Measurements from ENCODE around the gene MTHFD1L. TPM values are rescaled to one million over a fixed set of nuclear protein-coding genes. Genes with fewer than 3 reads are reported as not detected.
A peak's percentile ranks its signal among the peaks of the same experiment; 100 is the strongest.

Gene MTHFD1L
- total RNA-seq, 2 experiments from 2014 or later, result 103 to 129 TPM

DNA sequence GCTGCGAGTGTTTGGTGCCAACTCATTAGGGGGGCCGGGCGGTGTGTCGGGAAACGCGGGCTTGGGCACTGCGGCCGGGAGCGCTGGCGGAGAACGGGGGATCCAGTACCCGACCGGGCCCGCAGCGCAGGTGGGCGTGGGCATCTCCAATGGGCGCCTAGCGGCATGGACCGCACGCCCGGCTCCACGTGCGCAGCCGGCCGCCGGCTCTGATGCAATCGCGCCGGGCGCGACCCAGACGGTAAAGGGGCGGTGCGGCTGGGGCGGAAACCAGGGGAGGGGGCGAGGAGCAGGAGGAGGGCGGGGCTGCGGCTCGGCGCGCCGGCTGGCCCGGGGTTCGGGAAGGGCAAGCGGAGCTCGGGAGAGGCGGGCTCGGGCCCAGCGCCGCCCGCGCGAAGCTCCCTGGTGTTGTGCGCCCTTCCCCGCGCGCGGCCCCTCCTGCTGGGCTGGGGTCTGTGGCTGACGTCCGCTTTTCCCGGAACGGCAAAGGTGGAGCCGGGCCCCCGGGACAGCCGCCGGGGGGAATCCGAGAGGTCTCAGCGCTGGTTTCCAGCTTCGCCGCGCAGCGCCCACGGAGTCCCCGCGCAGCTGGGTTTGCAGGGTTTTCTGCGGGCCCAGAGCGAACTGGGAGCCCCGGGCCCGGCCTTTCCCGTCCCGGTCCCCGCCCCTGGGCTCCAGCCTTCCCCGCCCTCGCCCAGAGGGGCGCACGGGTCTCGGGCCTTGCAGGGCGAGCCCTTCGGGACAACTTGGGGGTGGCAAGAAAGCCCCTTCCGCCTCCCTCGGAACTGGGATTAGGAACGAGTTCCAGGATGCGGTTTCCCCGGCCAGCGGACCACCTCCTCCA is 867 bp downstream of the MTHFD1L start:
- H3K36me3 Mint-ChIP-seq (ENCODE audit: low read depth), result peaks cover 19% of the 10 kb centered on the region
- peak overlapping the region; percentile 81 for H3K4me3 Mint-ChIP-seq
- intact Hi-C loops (cut with DNase I, micrococcal nuclease), result loop anchor here (1.0 to 5.0 kb wide), 8 partner anchors 49 to 1119 kb away; partner anchors contain the start of genes NUP43 (in 1 of the 2), PCMT1 (in 1 of the 2), PLEKHG1 (in 1 of the 2) and RMND1 (in 1 of the 2)
- peaks cover 37% of the 10 kb centered on the region for H3K4me1 Mint-ChIP-seq
- H3K9me3 Mint-ChIP-seq (ENCODE audit: low read depth), result no peaks in the 10 kb centered on the region
- DNase-seq (peak; percentile 91), ATAC-seq (peak; percentile 77)
- CTCF ChIA-PET, result interaction anchor here (0.6 to 0.7 kb wide), 2 partner anchors 36 to 343 kb away, joined by 3 read pairs; no protein-coding TSS in a partner anchor
- peak overlapping the region; percentile 94 for H3K27ac Mint-ChIP-seq
- POLR2A ChIA-PET, result interaction anchor here (1.7 kb wide), 1 partner anchor 524 kb away, joined by 6 read pairs; no protein-coding TSS in a partner anchor
- peaks cover 12% of the 10 kb centered on the region for H3K27me3 Mint-ChIP-seq

GRCh38 chr6:150866991-150867501 is 1.5 kb downstream of the MTHFD1L start:
- ChIA-PET POLR2A (no interaction called here), CTCF (interaction anchor here (0.5 kb wide), 1 partner anchor 664 kb away, joined by 3 read pairs; no protein-coding TSS in a partner anchor)
- peaks cover 30% of the 10 kb centered on the region for H3K4me1 Mint-ChIP-seq
- intact Hi-C loops (cut with DNase I, micrococcal nuclease), result loop anchor here (1.0 to 5.0 kb wide), 8 partner anchors 50 to 1120 kb away; partner anchors contain the start of genes NUP43 (in 1 of the 2), PCMT1 (in 1 of the 2), PLEKHG1 (in 1 of the 2) and RMND1 (in 1 of the 2)
- no peak for ATAC-seq
- H3K9me3 Mint-ChIP-seq (ENCODE audit: low read depth), result no peaks in the 10 kb centered on the region
- peaks cover 11% of the 10 kb centered on the region for H3K27me3 Mint-ChIP-seq
- peaks cover 20% of the 10 kb centered on the region for H3K36me3 Mint-ChIP-seq (ENCODE audit: low read depth)
- H3K27ac Mint-ChIP-seq, result peak overlapping the region; percentile 85
- peak overlapping the region; percentile 81 for H3K4me3 Mint-ChIP-seq
- no peak for DNase-seq

- no peaks in the 10 kb centered on the region for H3K27me3 Mint-ChIP-seq
- H3K36me3 Mint-ChIP-seq (ENCODE audit: low read depth), result peaks cover 30% of the 10 kb centered on the region
- no peak overlapping the region for H3K4me3 Mint-ChIP-seq
- no peak for DNase-seq
- peaks cover 23% of the 10 kb centered on the region for H3K4me1 Mint-ChIP-seq
- POLR2A ChIA-PET, result no interaction called here
- H3K27ac Mint-ChIP-seq, result no peak overlapping the region
- no peak for ATAC-seq
- CTCF ChIA-PET, result no interaction called here
- intact Hi-C loops (cut with DNase I, micrococcal nuclease), result loop anchor here (5.0 kb wide), 3 partner anchors 51 to 1121 kb away; partner anchors contain the start of genes NUP43 (in 1 of the 2) and PCMT1 (in 1 of the 2)
- no peaks in the 10 kb centered on the region for H3K9me3 Mint-ChIP-seq (ENCODE audit: low read depth)
Measured at GRCh38 chr6:150868759-150869158, 3.3 kb downstream of the MTHFD1L start.

DNA sequence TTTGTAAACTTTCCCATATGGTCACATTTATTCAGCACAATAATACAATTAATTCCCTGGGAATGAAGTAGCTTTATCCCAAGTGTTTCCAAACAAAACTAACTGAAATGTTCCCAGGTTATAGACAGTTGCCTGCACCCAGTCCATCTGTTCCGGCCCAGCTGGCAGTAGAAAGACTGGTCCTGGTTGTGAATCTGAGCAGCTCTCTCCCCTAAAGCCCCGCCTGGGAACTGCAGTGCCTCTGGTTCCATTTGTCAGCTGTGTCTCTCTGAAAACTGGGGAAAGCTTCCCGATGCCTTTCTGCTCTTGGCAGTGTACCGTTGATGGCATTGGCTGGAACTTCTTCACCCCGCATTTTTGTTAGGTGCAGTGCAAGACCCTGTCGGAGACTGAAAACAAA is 8.7 kb downstream of the MTHFD1L start:
- H3K4me1 Mint-ChIP-seq, result peaks cover 11% of the 10 kb centered on the region
- POLR2A ChIA-PET, result no interaction called here
- H3K4me3 Mint-ChIP-seq, result no peak overlapping the region
- peaks cover 46% of the 10 kb centered on the region for H3K36me3 Mint-ChIP-seq (ENCODE audit: low read depth)
- H3K27ac Mint-ChIP-seq, result no peak overlapping the region
- no peaks in the 10 kb centered on the region for H3K9me3 Mint-ChIP-seq (ENCODE audit: low read depth)
- DNase-seq, result no peak
- CTCF ChIA-PET, result interaction anchor here (1.0 to 2.1 kb wide), 3 partner anchors 17 to 557 kb away, joined by 3 to 6 read pairs (median 3); no protein-coding TSS in a partner anchor
- no peak for ATAC-seq
- intact Hi-C loops (cut with DNase I, micrococcal nuclease), result no loop called here
- H3K27me3 Mint-ChIP-seq, result no peaks in the 10 kb centered on the region

GRCh38 chr6:150875841-150876240 is 10.3 kb downstream of the MTHFD1L start:
- CTCF ChIA-PET, result interaction anchor here (0.6 to 2.1 kb wide), 2 partner anchors 16 to 448 kb away, joined by 4 to 6 read pairs; no protein-coding TSS in a partner anchor

GRCh38 chr6:150876598-150876997 is 11.1 kb downstream of the MTHFD1L start:
- H3K4me3 Mint-ChIP-seq, result no peak overlapping the region
- intact Hi-C loops (cut with DNase I, micrococcal nuclease), result no loop called here
- no peak for ATAC-seq
- no peaks in the 10 kb centered on the region for H3K27me3 Mint-ChIP-seq
- no peak for DNase-seq
- peaks cover 2% of the 10 kb centered on the region for H3K4me1 Mint-ChIP-seq
- CTCF ChIA-PET, result interaction anchor here (1.4 kb wide), 1 partner anchor 448 kb away, joined by 3 read pairs; no protein-coding TSS in a partner anchor
- POLR2A ChIA-PET, result no interaction called here
- no peak overlapping the region for H3K27ac Mint-ChIP-seq
- no peaks in the 10 kb centered on the region for H3K9me3 Mint-ChIP-seq (ENCODE audit: low read depth)
- peaks cover 47% of the 10 kb centered on the region for H3K36me3 Mint-ChIP-seq (ENCODE audit: low read depth)

More at GRCh38 chr6:150875841-150876240, 10.3 kb downstream of the MTHFD1L start:
- Mint-ChIP-seq H3K9me3 (ENCODE audit: low read depth) (no peaks in the 10 kb centered on the region), H3K4me1 (peaks cover 2% of the 10 kb centered on the region), H3K4me3 (no peak overlapping the region), H3K27ac (no peak overlapping the region), H3K36me3 (ENCODE audit: low read depth) (peaks cover 48% of the 10 kb centered on the region), H3K27me3 (no peaks in the 10 kb centered on the region)
- intact Hi-C loops (cut with DNase I, micrococcal nuclease), result no loop called here
- no peak for ATAC-seq
- POLR2A ChIA-PET, result no interaction called here
- no peak for DNase-seq

DNA sequence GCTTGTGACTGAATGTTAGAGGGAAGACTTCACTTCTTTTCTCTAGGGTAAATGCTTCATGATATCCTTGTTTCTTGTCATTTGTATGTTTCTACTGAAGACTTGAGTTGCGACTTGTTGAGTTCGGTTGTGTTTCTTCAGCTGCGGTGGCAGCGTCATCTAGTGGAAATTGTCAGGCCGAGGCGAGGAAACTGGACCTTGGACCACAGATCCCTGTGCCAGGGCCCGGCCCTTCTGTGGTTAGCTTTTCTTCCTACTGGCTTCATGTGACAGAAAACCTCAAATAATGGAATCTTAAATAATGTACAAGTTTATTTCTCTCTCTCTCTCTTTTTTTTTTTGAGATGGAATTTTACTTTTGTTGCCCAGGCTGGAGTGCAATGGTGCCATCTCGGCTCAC is 12.4 kb downstream of the MTHFD1L start:
- Mint-ChIP-seq H3K27me3 (no peaks in the 10 kb centered on the region), H3K27ac (no peak overlapping the region), H3K36me3 (ENCODE audit: low read depth) (peaks cover 38% of the 10 kb centered on the region), H3K4me3 (no peak overlapping the region), H3K9me3 (ENCODE audit: low read depth) (no peaks in the 10 kb centered on the region), H3K4me1 (peaks cover 2% of the 10 kb centered on the region)
- ATAC-seq (no peak), DNase-seq (no peak)
- ChIA-PET CTCF (interaction anchor here (0.7 kb wide), 1 partner anchor 14 kb away, joined by 3 read pairs; no protein-coding TSS in a partner anchor), POLR2A (no interaction called here)
- intact Hi-C loops (cut with DNase I, micrococcal nuclease), result no loop called here

DNA sequence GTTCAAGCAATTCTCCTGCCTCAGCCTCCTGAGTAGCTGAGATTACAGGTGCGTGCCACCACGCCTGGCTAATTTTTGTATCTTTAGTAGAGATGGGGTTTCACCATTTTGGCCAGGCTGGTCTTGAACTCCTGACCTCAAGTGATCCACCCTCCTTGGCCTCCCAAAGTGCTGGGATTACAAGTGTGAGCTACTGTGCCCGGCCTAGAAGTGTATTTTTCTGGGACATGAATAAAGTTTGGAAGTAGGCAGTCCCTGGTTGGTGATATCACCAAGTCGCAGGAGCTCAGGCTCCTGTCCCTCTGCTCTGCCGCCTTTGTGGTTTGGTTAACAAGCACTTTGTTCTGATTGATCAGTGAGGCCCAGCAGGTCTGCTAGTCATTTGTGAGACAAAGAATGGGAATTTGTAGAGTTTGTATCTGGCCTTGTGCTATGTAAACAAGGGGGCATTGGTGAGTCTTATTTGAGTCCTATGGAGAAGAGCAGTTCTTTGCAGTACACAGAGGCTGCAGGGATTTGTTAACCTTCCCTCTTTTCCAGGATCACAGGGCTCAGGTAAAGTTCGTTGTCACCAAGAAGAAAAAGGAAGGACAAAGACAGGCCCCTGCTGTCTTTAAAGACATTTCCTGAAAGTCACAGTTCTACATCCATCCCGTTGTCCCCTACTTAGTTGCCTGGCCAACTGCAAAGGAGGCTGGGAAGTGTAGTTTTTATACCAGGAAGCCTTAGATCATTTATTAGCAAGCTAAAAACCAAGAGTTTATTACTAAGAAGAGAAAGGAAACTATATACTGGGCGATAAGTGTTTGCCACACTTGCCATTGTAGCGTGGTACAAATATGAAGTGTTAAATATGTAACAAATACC is 13.1 kb downstream of the MTHFD1L start:
- Mint-ChIP-seq H3K27me3 (no peaks in the 10 kb centered on the region), H3K9me3 (ENCODE audit: low read depth) (no peaks in the 10 kb centered on the region), H3K36me3 (ENCODE audit: low read depth) (peaks cover 42% of the 10 kb centered on the region), H3K27ac (no peak overlapping the region), H3K4me3 (no peak overlapping the region), H3K4me1 (peaks cover 2% of the 10 kb centered on the region)
- ATAC-seq (no peak), DNase-seq (no peak)
- CTCF ChIA-PET, result interaction anchor here (0.7 to 1.0 kb wide), 2 partner anchors 11 to 252 kb away, joined by 3 to 4 read pairs; no protein-coding TSS in a partner anchor
- intact Hi-C loops (cut with DNase I, micrococcal nuclease), result no loop called here
- POLR2A ChIA-PET, result no interaction called here

- CTCF ChIA-PET, result no interaction called here
- H3K36me3 Mint-ChIP-seq (ENCODE audit: low read depth), result peaks cover 47% of the 10 kb centered on the region
- DNase-seq (no peak), ATAC-seq (no peak)
- intact Hi-C loops (cut with DNase I, micrococcal nuclease), result no loop called here
- H3K27ac Mint-ChIP-seq, result no peak overlapping the region
- H3K4me1 Mint-ChIP-seq, result peaks cover 2% of the 10 kb centered on the region
- POLR2A ChIA-PET, result no interaction called here
- no peaks in the 10 kb centered on the region for H3K9me3 Mint-ChIP-seq (ENCODE audit: low read depth)
- H3K27me3 Mint-ChIP-seq, result no peaks in the 10 kb centered on the region
- no peak overlapping the region for H3K4me3 Mint-ChIP-seq
Measured at GRCh38 chr6:150880336-150880735, 14.8 kb downstream of the MTHFD1L start.

GRCh38 chr6:150881911-150882481 is 16.5 kb downstream of the MTHFD1L start:
- DNase-seq, result no peak
- no peaks in the 10 kb centered on the region for H3K9me3 Mint-ChIP-seq (ENCODE audit: low read depth)
- H3K27me3 Mint-ChIP-seq, result no peaks in the 10 kb centered on the region
- peaks cover 52% of the 10 kb centered on the region for H3K36me3 Mint-ChIP-seq (ENCODE audit: low read depth)
- no peak overlapping the region for H3K4me3 Mint-ChIP-seq
- intact Hi-C loops (cut with DNase I, micrococcal nuclease), result no loop called here
- ATAC-seq, result no peak
- no peak overlapping the region for H3K27ac Mint-ChIP-seq
- ChIA-PET CTCF (interaction anchor here (1.1 to 2.3 kb wide), 4 partner anchors 9 to 22 kb away, joined by 3 to 12 read pairs (median 4); no protein-coding TSS in a partner anchor), POLR2A (interaction anchor here (0.6 to 0.7 kb wide), 2 partner anchors 103 to 891 kb away, joined by 3 to 7 read pairs; no protein-coding TSS in a partner anchor)
- H3K4me1 Mint-ChIP-seq, result peaks cover 2% of the 10 kb centered on the region
